ENCODE data around the gene F12. TPM values are rescaled to one million over a fixed set of nuclear protein-coding genes. Genes with fewer than 3 reads are reported as not detected.

Gene F12
- total RNA-seq, 4 donors from 2014 or later, result 0.36 to 1.2 (median 0.95) TPM; not detected in 1

DNA sequence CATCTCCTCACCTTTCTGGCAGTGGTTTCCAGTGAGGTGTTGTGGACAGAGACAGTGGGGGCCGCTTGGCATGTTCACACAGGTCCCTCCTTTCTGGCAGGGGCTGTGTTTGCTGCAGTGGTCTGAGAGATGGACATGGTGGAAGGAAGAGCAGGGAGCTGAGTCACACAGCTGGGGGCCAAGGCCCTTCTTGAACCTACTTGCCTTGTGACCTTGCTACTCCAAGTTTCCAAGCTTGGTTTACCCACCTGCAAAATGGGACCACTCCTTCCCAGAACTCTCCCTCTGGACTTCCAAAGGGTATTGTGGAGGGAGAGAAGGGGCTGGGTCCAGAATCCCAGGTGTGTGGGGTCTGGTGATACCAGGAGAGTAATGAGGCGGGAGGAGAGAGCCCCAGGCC is 4.1 kb downstream of the F12 start:
- ATAC-seq (no peak), DNase-seq (no peak)
- Histone ChIP-seq H3K27me3 (peaks cover 38 to 44% (median 42%) of the 10 kb centered on the region in 3 donors), H3K36me3 (no peaks in the 10 kb centered on the region), H3K4me3 (no peak overlapping the region), H3K4me1 (peaks cover 22 to 25% of the 10 kb centered on the region in 2 donors), H3K27ac (no peak overlapping the region), H3K9me3 (no peaks in the 10 kb centered on the region)
- in situ Hi-C loops (cut with MboI; ENCODE audit: low sequenced_read_pairs in 4 of 4) (loop anchor here in 2 of 4 donors (10.0 kb wide), 2 partner anchors 49 to 99 kb away; partner anchors contain the start of gene DOK3 (in 1 of the 2)), intact Hi-C loops (cut with DNase I; ENCODE audit: low total_unique reads) (no loop called here)
- TF ChIP-seq, protein P1, sequence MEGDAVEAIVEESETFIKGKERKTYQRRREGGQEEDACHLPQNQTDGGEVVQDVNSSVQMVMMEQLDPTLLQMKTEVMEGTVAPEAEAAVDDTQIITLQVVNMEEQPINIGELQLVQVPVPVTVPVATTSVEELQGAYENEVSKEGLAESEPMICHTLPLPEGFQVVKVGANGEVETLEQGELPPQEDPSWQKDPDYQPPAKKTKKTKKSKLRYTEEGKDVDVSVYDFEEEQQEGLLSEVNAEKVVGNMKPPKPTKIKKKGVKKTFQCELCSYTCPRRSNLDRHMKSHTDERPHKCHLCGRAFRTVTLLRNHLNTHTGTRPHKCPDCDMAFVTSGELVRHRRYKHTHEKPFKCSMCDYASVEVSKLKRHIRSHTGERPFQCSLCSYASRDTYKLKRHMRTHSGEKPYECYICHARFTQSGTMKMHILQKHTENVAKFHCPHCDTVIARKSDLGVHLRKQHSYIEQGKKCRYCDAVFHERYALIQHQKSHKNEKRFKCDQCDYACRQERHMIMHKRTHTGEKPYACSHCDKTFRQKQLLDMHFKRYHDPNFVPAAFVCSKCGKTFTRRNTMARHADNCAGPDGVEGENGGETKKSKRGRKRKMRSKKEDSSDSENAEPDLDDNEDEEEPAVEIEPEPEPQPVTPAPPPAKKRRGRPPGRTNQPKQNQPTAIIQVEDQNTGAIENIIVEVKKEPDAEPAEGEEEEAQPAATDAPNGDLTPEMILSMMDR (IDR thresholded peaks at IDR 0.05 in 4 of 5, conservative IDR thresholded peaks at IDR 0.05 in 1 of 5), result no peak
- no peak for TF ChIP-seq POLR2A (IDR thresholded peaks at IDR 0.05)

DNA sequence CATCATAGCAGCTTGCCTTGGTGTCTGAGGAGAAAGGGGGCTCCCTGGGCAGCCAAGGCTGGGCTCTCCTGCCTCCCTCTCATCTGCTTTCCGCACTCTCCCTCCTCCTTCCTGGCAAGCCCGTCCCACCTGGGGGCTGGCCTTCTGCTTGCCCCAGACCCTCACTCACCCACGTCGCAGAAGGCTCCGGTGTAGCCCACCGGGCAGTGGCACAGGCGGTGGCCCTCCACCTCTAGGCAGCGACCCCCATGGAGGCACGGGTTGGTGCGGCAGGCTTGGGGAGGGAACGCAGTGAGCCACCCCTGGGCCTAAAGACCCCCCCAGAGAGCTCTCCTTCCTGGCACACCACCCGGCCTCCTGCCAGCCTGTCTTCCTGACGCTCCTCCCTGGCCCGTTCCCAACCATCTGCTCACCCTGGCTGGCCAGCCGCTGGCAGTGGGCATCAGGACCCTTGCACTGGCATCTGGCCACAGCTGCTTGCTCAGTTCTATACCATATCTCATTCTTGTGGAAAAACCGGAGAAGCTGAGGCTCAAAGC is 4.7 kb downstream of the F12 start:
- Histone ChIP-seq H3K27me3 (peaks cover 44 to 50% (median 48%) of the 10 kb centered on the region in 3 donors), H3K27ac (no peak overlapping the region), H3K4me1 (peaks cover 27% of the 10 kb centered on the region in 2 donors), H3K36me3 (no peaks in the 10 kb centered on the region), H3K4me3 (peak overlapping the region; percentile 53 to 69 (median 64)), H3K9me3 (no peaks in the 10 kb centered on the region)
- intact Hi-C loops (cut with DNase I; ENCODE audit: low total_unique reads), result loop anchor here (1.0 kb wide), 2 partner anchors 50 to 97 kb away; no protein-coding TSS in a partner anchor
- ATAC-seq (no peak), DNase-seq (no peak)
- TF ChIP-seq, protein P1 (IDR thresholded peaks at IDR 0.05 in 4 of 5, conservative IDR thresholded peaks at IDR 0.05 in 1 of 5), result no peak
- TF ChIP-seq POLR2A (IDR thresholded peaks at IDR 0.05), result no peak
- in situ Hi-C loops (cut with MboI; ENCODE audit: low sequenced_read_pairs in 4 of 4), result loop anchor here in 2 of 4 donors (10.0 kb wide), 2 partner anchors 50 to 100 kb away; partner anchors contain the start of gene DOK3 (in 1 of the 2)

- peak overlapping the region; percentile 53 to 69 (median 64) for H3K4me3 ChIP-seq
- intact Hi-C loops (cut with DNase I; ENCODE audit: low total_unique reads), result loop anchor here (1.0 kb wide), 2 partner anchors 50 to 97 kb away; no protein-coding TSS in a partner anchor
- H3K9me3 ChIP-seq, result no peaks in the 10 kb centered on the region
- H3K36me3 ChIP-seq, result no peaks in the 10 kb centered on the region
- TF ChIP-seq POLR2A (IDR thresholded peaks at IDR 0.05), result no peak
- TF ChIP-seq, protein P1 (IDR thresholded peaks at IDR 0.05 in 4 of 5, conservative IDR thresholded peaks at IDR 0.05 in 1 of 5), result peak; percentile 56 to 85 (median 78)
- no peak overlapping the region for H3K27ac ChIP-seq
- ATAC-seq (peak; percentile 89 to 91), DNase-seq (peak; percentile 77 to 79)
- in situ Hi-C loops (cut with MboI; ENCODE audit: low sequenced_read_pairs in 4 of 4), result loop anchor here in 2 of 4 donors (10.0 kb wide), 2 partner anchors 51 to 101 kb away; partner anchors contain the start of gene DOK3 (in 1 of the 2)
- H3K4me1 ChIP-seq, result peaks cover 27 to 28% of the 10 kb centered on the region in 2 donors
- peaks cover 49 to 57% (median 55%) of the 10 kb centered on the region in 3 donors for H3K27me3 ChIP-seq
Observed at GRCh38 chr5:177403792-177404640, 5.3 kb downstream of the F12 start.

- intact Hi-C loops (cut with DNase I; ENCODE audit: low total_unique reads), result no loop called here
- no peak for ATAC-seq
Observed at GRCh38 chr5:177403102-177403791, 6.1 kb downstream of the F12 start.

More at GRCh38 chr5:177403102-177403791, 6.1 kb downstream of the F12 start:
- Histone ChIP-seq H3K36me3 (no peaks in the 10 kb centered on the region), H3K4me3 (peak overlapping the region; percentile 53 to 69 (median 64)), H3K4me1 (peaks cover 27 to 28% of the 10 kb centered on the region in 2 donors), H3K27ac (no peak overlapping the region), H3K27me3 (peaks cover 57 to 63% (median 62%) of the 10 kb centered on the region in 3 donors), H3K9me3 (no peaks in the 10 kb centered on the region)
- DNase-seq, result no peak
- in situ Hi-C loops (cut with MboI; ENCODE audit: low sequenced_read_pairs in 4 of 4), result loop anchor here in 2 of 4 donors (10.0 kb wide), 2 partner anchors 52 to 102 kb away; partner anchors contain the start of gene DOK3 (in 1 of the 2)
- TF ChIP-seq, protein P1 (IDR thresholded peaks at IDR 0.05 in 4 of 5, conservative IDR thresholded peaks at IDR 0.05 in 1 of 5), result no peak
- TF ChIP-seq POLR2A (IDR thresholded peaks at IDR 0.05), result no peak

Data from gastrocnemius medialis (tissue), 4 donors.